K562 (cell line): ENCODE results near the gene RNF2. TPM values are rescaled to one million over a fixed set of nuclear protein-coding genes. Genes with fewer than 3 reads are reported as not detected.
A peak's percentile ranks its signal among the peaks of the same experiment; 100 is the strongest.

ENCODE experiments used
- DPF2 ChIP-seq: fragments of 450-650 bp; IDR thresholded peaks from 2 replicates; pipeline ENCODE4 v1.6.1; 2016
- GTF2E2 ChIP-seq: fragments of 200-800 bp; sonication (Bioruptor generic); IDR thresholded peaks from 2 replicates; pipeline ENCODE4 v1.6.1; 2016; ENCODE audit warnings: missing genetic modification characterization, missing compliant biosample characterization
- HMG20A ChIP-seq: fragments of 450-650 bp; formaldehyde crosslinking; conservative IDR thresholded peaks from 2 replicates; pipeline ENCODE4 v1.4.0; 2020; ENCODE audit warnings: mild to moderate bottlenecking, mixed read lengths
- JUND ChIP-seq, 2 experiments: IDR thresholded peaks; 2 replicates in 1 of 2; 3 replicates in 1 of 2; pipeline ENCODE4 v1.6.1; 2011; ENCODE audit warnings: borderline replicate concordance in 2 of 2, low read depth in 2 of 2, low read length in 2 of 2, improper control_type of control experiment in 1 of 2, missing biosample characterization in 1 of 2, missing genetic modification characterization in 1 of 2, missing genetic modification reagents in 1 of 2
- POLR2G ChIP-seq: fragments of 200-400 bp; formaldehyde crosslinking; IDR thresholded peaks from 2 replicates; pipeline ENCODE4 v1.6.1; 2017; ENCODE audit warnings: low read depth, mild to moderate bottlenecking, antibody characterized with exemption, low read length, moderate library complexity
- SMC3 ChIP-seq: conservative IDR thresholded peaks from 2 replicates; pipeline ENCODE4 v1.6.1; 2011; ENCODE audit warnings: low read depth, low read length, improper control_type of control experiment; ENCODE audit not compliant: insufficient read depth
- TAF9B ChIP-seq: fragments of 450-650 bp; IDR thresholded peaks from 2 replicates; pipeline ENCODE4 v1.6.1; 2018; ENCODE audit warnings: mild to moderate bottlenecking; ENCODE audit not compliant: partially characterized antibody
- YBX1 ChIP-seq: fragments of 450-650 bp; IDR thresholded peaks from 2 replicates; pipeline ENCODE4 v1.7.1; 2016; ENCODE audit warnings: mild to moderate bottlenecking
- ZNF384 ChIP-seq: IDR thresholded peaks from 2 replicates; pipeline ENCODE4 v1.6.1; 2012; ENCODE audit warnings: low read depth, low read length, improper control_type of control experiment
- ZNF707 ChIP-seq: fragments of 250-450 bp; sonication (Bioruptor Pico); conservative IDR thresholded peaks from 2 replicates; pipeline ENCODE4 v1.8.0; 2022; ENCODE audit warnings: inconsistent platforms, mild to moderate bottlenecking, moderate library complexity
- polyA plus RNA-seq, 8 experiments: library from polyadenylated mRNA; depleted of rRNA in 4 of 8; stranded (reverse) in 5 of 8; unstranded in 3 of 8; fragments of >200 nt; fragmentation: Nextera tagmentation in 2 of 8; fragmentation: Illumina TruSeq in 1 of 8; extraction: Ambion mirVana in 2 of 8; extraction: Trizol in 1 of 8; gene quantifications; 2 replicates each; pipeline versions ENCODE4 v1.2.1 to v1.2.3, GENCODE V29; 2011 to 2014; ENCODE audit warnings: inconsistent platforms in 1 of 8, missing spikeins in 1 of 8
- total RNA-seq, 7 experiments: library from RNA; depleted of rRNA in 6 of 7; stranded (reverse); fragments of >200 nt in 6 of 7; fragmentation: Illumina TruSeq in 2 of 7; extraction: Trizol in 2 of 7; gene quantifications; 2 replicates each; pipeline versions ENCODE4 v1.2.1 to v1.2.3, GENCODE V29; 2011 to 2021; ENCODE audit warnings: low replicate concordance in 1 of 7
- TF ChIP-seq, protein P1 (sequence below): fragments of 450-650 bp; IDR thresholded peaks from 2 replicates; pipeline ENCODE4 v1.7.1; 2018; ENCODE audit warnings: mild to moderate bottlenecking, low read depth; ENCODE audit not compliant: partially characterized antibody
- TF ChIP-seq, protein P2 (sequence below): fragments of 450-650 bp; conservative IDR thresholded peaks from 2 replicates; pipeline ENCODE4 v1.6.1; 2016; ENCODE audit warnings: missing genetic modification characterization, low read depth, mild to moderate bottlenecking, control low read depth, missing compliant biosample characterization
- TF ChIP-seq, protein P3 (sequence below), 2 experiments: fragments of 450-650 bp; conservative IDR thresholded peaks; 2 replicates each; pipeline ENCODE4 v1.6.1; 2017; ENCODE audit warnings: mild to moderate bottlenecking in 2 of 2, moderate library complexity in 2 of 2
- TF ChIP-seq, protein P4 (sequence below), 2 experiments: fragments of 450-650 bp in 1 of 2; sonication (generic) in 1 of 2; formaldehyde crosslinking in 1 of 2; IDR thresholded peaks in 1 of 2; conservative IDR thresholded peaks in 1 of 2; 2 replicates each; pipeline versions ENCODE4 v1.6.1 to v1.8.1; 2016 to 2023; ENCODE audit warnings: mild to moderate bottlenecking in 2 of 2, moderate library complexity in 2 of 2, inconsistent platforms in 1 of 2, missing genetic modification reagents in 1 of 2
- TF ChIP-seq, protein P5 (sequence below): fragments of 450-650 bp; formaldehyde crosslinking; IDR thresholded peaks from 2 replicates; pipeline ENCODE4 v1.4.0; 2020; ENCODE audit warnings: mild to moderate bottlenecking, moderate library complexity
- TF ChIP-seq, protein P6 (sequence below): fragments of 450-650 bp; IDR thresholded peaks from 2 replicates; pipeline ENCODE4 v1.6.1; 2018; ENCODE audit warnings: mild to moderate bottlenecking, low read depth; ENCODE audit not compliant: partially characterized antibody

RNF2 gene
- total and polyA plus RNA-seq, 9 of the 15 experiments (the other 6 are each of a cell fraction or from before 2014, with no cell fraction given), result 7.1 to 66.5 (median 32.9) TPM

DNA sequence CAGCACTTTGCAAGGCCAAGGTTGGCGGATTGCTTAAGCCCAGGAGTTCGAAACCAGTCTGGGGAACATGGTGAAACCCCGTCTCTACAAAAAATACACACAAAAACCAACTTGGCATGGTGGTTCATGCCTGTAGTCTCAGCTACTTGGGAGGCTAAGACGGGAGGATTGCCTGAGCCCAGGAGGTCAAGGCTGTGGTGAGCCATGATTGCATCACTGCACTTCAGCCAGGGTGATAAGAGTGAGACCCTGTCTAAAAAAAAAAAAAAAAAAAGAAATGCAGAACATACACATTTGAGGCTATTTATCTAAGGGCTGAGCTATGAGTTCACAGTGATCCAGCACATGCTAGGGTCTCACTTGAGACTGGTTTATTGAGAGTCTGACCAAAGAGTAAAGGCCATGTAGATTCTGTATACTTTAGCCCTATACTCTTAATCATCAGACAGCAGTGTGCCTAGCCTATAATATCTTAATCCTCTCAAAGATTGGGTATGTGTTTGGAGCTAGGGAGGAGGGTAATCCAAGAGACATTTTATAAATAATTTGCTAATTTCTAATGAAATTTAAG lies 23.9 kb downstream of the RNF2 start (continued):
- TF ChIP-seq HMG20A, result no peak
- TF ChIP-seq, protein P1, sequence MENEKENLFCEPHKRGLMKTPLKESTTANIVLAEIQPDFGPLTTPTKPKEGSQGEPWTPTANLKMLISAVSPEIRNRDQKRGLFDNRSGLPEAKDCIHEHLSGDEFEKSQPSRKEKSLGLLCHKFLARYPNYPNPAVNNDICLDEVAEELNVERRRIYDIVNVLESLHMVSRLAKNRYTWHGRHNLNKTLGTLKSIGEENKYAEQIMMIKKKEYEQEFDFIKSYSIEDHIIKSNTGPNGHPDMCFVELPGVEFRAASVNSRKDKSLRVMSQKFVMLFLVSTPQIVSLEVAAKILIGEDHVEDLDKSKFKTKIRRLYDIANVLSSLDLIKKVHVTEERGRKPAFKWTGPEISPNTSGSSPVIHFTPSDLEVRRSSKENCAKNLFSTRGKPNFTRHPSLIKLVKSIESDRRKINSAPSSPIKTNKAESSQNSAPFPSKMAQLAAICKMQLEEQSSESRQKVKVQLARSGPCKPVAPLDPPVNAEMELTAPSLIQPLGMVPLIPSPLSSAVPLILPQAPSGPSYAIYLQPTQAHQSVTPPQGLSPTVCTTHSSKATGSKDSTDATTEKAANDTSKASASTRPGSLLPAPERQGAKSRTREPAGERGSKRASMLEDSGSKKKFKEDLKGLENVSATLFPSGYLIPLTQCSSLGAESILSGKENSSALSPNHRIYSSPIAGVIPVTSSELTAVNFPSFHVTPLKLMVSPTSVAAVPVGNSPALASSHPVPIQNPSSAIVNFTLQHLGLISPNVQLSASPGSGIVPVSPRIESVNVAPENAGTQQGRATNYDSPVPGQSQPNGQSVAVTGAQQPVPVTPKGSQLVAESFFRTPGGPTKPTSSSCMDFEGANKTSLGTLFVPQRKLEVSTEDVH, result no peak
- TF ChIP-seq SMC3, result no peak
- TF ChIP-seq GTF2E2 (tag), result no peak
- TF ChIP-seq, protein P2, sequence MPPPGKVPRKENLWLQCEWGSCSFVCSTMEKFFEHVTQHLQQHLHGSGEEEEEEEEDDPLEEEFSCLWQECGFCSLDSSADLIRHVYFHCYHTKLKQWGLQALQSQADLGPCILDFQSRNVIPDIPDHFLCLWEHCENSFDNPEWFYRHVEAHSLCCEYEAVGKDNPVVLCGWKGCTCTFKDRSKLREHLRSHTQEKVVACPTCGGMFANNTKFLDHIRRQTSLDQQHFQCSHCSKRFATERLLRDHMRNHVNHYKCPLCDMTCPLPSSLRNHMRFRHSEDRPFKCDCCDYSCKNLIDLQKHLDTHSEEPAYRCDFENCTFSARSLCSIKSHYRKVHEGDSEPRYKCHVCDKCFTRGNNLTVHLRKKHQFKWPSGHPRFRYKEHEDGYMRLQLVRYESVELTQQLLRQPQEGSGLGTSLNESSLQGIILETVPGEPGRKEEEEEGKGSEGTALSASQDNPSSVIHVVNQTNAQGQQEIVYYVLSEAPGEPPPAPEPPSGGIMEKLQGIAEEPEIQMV, result no peak
- peak; percentile 77 for TF ChIP-seq ZNF384
- peak; percentile 50; the same call in 1 of the 2 replicates for TF ChIP-seq JUND (IDR thresholded peaks at IDR 0.05; ENCODE audit: borderline replicate concordance, low read depth, low read length)
- no peak; the same call in 2 of the 3 replicates for TF ChIP-seq JUND (tag; IDR thresholded peaks at IDR 0.05; ENCODE audit: borderline replicate concordance, low read depth, low read length)
- TF ChIP-seq, protein P3, sequence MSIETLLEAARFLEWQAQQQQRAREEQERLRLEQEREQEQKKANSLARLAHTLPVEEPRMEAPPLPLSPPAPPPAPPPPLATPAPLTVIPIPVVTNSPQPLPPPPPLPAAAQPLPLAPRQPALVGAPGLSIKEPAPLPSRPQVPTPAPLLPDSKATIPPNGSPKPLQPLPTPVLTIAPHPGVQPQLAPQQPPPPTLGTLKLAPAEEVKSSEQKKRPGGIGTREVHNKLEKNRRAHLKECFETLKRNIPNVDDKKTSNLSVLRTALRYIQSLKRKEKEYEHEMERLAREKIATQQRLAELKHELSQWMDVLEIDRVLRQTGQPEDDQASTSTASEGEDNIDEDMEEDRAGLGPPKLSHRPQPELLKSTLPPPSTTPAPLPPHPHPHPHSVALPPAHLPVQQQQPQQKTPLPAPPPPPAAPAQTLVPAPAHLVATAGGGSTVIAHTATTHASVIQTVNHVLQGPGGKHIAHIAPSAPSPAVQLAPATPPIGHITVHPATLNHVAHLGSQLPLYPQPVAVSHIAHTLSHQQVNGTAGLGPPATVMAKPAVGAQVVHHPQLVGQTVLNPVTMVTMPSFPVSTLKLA (conservative IDR thresholded peaks at IDR 0.05), result no peak
- no peak for TF ChIP-seq ZNF707 (CRISPR knock-in tag)
- TF ChIP-seq POLR2G, result no peak
- TF ChIP-seq DPF2, result 0 out of 2 replicates have a peak, but pooled peaks have one; percentile 19
- TF ChIP-seq, protein P4, sequence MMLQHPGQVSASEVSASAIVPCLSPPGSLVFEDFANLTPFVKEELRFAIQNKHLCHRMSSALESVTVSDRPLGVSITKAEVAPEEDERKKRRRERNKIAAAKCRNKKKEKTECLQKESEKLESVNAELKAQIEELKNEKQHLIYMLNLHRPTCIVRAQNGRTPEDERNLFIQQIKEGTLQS (IDR thresholded peaks at IDR 0.05), result peak; percentile 91
- TF ChIP-seq, protein P4 (CRISPR knock-in tag; conservative IDR thresholded peaks at IDR 0.05), result no peak
- TF ChIP-seq TAF9B, result no peak
- TF ChIP-seq YBX1, result no peak
- TF ChIP-seq, protein P5, sequence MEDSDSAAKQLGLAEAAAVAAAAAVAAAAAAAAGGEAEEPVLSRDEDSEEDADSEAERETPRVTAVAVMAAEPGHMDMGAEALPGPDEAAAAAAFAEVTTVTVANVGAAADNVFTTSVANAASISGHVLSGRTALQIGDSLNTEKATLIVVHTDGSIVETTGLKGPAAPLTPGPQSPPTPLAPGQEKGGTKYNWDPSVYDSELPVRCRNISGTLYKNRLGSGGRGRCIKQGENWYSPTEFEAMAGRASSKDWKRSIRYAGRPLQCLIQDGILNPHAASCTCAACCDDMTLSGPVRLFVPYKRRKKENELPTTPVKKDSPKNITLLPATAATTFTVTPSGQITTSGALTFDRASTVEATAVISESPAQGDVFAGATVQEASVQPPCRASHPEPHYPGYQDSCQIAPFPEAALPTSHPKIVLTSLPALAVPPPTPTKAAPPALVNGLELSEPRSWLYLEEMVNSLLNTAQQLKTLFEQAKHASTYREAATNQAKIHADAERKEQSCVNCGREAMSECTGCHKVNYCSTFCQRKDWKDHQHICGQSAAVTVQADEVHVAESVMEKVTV (CRISPR knock-in tag), result no peak
- TF ChIP-seq, protein P6, sequence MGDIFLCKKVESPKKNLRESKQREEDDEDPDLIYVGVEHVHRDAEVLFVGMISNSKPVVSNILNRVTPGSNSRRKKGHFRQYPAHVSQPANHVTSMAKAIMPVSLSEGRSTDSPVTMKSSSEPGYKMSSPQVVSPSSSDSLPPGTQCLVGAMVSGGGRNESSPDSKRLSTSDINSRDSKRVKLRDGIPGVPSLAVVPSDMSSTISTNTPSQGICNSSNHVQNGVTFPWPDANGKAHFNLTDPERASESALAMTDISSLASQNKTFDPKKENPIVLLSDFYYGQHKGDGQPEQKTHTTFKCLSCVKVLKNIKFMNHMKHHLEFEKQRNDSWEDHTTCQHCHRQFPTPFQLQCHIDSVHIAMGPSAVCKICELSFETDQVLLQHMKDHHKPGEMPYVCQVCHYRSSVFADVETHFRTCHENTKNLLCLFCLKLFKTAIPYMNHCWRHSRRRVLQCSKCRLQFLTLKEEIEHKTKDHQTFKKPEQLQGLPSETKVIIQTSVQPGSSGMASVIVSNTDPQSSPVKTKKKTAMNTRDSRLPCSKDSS, result no peak
